GM19240 (cell line): ENCODE measurements around the gene IL10RA.
"Not testable (repeated sequence)": the region's sequence is repeated elsewhere in the genome, so short reads cannot be mapped to it uniquely, and the experiment has no call there.

Experiments
- DNase-seq: peaks from one replicate; pipeline ENCODE4 v3.0.0; 2011; ENCODE audit warnings: low spot score; ENCODE audit not compliant: insufficient read length

IL10RA gene

GRCh38 chr11:117985953-117986887 is at the start of gene IL10RA:
TSS of gene IL10RA (plus strand) at chr11:117986394. CDS start at chr11:117986468, 74 bp downstream.
- peak; percentile 88 for DNase-seq

DNA sequence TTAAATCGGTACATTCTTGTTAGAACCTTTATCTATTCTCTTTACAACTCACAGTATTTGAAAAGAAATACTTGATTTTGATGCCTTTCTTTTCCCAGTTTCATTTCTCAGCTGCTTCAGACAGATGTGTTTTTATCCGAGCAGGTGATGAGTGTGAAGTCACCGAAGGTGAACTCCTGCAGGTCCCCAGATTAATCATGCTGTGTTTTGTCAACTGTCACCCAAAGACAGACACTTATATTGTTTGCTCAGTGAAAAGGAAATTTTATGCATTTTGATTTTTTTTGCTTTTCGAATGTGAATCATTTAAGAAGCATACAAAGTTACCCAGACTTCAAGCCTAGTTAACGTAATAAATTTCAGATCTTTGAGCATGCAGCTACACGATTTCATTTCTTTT is 49.2 kb upstream of the IL10RA start:
- no peak for DNase-seq

- no peak for DNase-seq
Observed at GRCh38 chr11:117940736-117941135, 45.5 kb upstream of the IL10RA start.

- DNase-seq = no peak
Observed at GRCh38 chr11:117941163-117941707, 45.0 kb upstream of the IL10RA start.

DNA sequence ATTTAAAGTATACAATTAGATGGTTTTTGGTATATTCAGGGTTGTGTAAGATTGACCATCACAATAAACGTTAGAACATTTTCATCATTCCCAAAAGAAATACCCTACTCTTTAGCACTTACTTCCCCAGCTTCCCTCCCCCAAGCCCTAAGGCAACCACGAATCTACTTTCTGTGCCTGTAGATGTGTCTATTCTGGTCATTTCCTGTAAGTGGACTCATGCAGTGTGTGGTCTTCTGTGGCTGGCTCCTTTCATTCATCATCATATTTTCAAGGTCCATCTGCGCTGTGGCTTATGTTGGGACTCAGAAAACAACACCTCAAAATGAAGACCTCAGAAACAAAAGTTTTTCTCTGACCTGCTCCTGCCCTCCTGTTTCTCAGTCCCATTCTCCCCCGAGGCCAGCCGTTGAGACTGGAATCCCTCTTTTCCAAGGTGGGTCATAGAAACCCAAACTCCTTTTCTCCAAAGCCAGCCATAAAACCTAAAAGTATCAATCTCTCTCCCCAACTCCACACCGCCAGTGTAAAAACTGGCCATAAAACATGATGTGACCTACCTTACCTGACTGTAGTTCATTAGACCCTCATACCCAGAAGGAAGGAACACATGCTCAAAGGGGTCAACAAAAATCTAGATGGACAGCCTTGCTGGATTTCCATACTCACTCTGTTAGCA is 44.1 kb upstream of the IL10RA start:
- no peak for DNase-seq

- no peak for DNase-seq
Observed at GRCh38 chr11:117944554-117944953, 41.6 kb upstream of the IL10RA start.

DNA sequence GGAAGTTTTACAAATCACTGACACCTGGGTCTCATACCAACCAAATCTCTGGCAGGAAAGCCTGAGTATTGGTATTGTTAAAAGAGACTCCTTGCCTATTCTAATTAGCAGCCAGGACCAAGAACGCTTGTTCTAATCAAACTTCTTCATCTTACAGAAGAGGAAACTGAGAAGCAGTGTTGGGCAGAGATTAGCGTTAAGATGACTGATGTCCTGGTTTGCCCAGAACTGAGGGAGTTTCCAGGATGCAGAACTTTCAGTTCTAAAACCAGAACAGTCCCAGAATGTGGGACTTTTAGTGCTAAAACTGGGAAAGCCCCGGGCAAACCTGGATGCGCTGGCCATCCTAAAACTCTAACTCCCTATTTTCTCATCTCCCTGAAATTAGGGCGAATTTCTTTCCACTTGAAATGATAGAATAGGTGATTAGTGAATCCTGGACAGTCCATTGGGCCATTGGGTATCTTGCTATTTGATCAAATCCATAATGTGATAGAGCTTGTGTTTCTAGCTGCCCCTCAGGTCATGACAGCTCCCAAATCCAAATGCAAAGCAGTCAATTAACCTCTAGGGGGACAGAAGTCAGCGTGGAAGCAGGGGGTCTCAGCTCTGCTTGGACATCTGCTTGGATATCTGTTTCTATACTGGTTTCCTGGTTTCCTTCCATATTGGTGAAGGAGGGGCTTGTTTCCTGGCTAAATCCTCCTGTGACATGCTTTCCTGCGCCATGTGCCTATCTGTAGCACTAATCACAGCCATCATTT is 41.0 kb upstream of the IL10RA start:
- DNase-seq = no peak

DNA sequence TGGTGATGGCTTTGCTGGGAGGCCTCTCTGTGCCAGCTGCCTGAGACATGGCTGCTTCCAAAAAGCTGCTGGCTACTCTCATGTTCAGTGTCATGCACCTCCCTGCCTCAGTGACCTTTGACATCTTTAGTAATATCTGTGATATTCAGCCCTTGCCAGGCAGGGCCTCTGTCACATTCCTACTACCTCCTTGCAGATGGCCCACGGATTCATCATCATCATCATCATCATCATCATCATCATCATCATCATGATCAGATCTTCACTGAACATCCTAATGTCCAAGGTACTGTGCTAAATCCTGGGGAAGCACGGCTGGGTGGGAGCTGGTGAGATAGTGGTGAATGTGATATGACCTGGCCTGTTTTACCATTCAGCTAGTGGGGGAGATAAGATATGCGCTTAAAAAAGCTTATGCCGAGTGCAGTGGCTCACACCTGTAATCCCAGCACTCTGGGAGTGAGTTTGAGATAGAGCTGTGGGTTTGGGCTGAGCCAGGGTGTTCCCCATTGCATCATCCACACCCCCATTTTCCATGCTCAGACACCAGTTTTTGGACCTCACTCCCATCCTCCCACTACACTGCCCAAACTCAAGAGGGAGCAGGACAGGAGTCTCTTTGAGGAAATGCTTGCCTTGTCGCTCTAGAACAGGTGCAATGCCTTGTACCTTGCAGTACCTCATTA is 39.9 kb upstream of the IL10RA start:
- no peak for DNase-seq

DNA sequence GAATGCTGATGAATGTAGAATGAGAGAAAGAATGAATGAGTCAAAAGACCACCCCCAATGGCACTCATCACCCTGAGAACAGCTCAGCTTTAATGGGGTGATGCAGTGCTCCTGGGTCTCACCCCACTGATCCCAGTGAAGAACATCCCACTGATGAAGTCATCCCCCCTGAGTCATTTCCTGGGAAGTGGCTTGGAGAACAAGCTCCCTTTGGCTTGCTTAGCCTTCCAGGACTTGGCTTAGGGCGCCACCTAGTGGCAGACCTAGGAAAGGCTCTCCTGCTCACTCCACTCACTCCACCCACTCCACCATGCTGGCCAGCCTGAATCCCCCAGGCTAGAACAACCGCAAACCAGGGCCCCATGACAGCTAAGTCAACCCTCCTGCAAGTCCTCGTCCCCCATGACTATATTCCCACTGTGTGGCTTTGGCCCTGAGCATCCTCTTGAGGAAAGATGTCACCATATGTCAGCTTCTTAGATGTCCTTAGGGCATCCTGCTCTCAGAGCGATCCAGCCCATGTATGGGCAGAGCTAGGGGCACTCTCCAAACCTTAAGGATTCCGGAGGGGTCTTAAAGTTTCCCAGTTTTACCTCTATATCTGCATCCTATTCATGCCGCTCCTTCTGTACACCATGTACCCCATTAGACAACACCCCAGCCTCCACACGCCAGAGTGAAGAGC is 39.2 kb upstream of the IL10RA start:
- DNase-seq = no peak

- not testable (repeated sequence) for DNase-seq
Observed at GRCh38 chr11:117947751-117948150, 38.4 kb upstream of the IL10RA start.

DNA sequence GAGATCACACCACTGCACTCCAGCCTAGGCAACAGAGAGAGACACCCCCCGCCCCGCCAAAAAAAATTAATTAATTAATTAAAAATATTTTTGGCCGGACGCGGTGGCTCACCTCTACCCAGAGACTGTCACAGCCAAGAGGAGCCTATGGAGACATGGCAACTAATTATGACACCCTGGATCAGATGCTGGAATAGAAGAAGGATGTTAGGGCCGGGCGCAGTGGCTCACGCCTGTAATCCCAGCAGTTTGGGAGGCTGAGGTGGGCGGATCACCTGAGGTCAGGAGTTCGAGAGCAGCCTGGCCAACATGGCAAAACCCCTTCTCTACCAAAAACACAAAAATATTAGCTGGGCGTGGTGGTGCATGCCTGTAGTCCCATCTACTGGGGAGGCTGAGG is 37.7 kb upstream of the IL10RA start:
- not testable (repeated sequence) for DNase-seq

DNA sequence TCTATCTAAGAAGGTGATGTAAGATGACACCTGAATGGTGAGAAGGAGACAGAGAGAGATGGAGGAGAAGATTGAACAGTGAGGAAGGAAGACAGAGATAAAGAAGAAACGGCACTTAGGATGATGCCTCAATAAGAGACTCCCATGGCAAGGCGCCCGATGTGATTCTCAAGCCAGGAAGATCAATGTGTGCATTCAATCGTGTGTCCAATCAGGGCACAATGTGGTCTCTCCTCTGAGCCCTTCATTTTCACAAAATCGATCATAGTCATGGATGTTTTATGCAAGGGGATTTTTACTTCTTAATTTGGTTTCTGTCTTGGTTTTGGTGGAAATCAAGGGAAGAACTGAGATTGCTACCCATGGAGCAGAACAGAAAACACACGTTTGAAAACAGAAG is 37.1 kb upstream of the IL10RA start:
- DNase-seq = no peak

DNA sequence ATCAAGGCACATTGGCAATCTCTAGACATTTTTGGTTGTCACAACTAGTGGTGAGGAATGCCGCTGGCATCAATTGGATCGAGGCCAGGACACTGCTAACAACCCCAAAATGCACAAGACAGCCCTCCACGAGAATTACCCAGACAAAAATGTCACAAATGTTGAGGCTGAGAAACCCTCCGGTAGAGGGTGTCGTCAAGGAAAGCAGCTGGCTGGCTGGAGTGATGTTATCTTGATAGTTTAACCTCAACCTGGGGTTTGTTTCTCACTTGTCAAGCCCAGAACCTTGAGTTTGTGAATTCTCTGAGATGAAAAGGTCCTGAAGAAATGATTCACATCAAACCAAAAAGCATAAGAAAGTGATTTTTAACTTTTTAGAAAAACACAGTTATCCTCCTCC is 35.9 kb upstream of the IL10RA start:
- no peak for DNase-seq

GRCh38 chr11:117950993-117951961 is 34.9 kb upstream of the IL10RA start:
- DNase-seq = no peak

GRCh38 chr11:117953024-117953671 is 33.0 kb upstream of the IL10RA start:
- DNase-seq = no peak

- DNase-seq = no peak
Observed at GRCh38 chr11:117958949-117959348, 27.2 kb upstream of the IL10RA start.

DNA sequence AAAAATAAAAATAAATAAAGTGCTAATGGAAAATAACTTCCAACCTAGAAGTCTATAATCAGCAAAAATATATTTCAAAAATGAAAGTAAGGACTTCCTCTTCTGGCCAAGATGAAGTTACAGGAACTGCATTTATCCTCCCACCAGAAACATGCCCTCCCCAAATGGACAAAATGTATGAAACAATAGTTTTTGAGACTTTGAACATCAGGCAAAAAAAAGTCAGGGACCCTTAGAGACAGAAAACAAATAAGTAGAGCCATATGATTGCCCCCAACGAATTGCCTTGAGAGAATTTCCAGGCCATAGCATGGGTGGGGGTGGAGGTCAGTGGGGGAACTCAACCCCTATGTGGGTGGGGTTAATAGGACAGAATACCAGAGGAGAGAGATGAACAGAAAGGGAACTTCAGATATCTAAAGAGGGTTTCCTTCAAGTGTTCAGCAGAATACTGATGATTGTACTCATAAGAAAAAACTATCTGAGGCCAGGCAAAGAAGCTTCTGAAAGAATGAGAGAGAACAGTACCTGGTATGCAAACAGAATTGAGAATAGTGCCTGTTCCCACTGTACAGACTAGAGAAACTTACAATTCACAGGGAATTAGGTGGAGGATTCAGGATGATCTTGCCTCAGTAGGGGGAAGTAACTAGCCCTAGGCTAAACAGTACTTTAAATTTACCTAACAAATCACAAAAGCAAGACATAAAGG is 26.6 kb upstream of the IL10RA start:
- no peak for DNase-seq

- DNase-seq = no peak
Observed at GRCh38 chr11:117960406-117960805, 25.8 kb upstream of the IL10RA start.
